OCI-LY3 (cell line): Measurements from ENCODE around the gene CNIH3.

Experiments
- H2AFZ ChIP-seq: fragments of 200-600, 300-600 bp; shearing (Covaris generic); 2 replicates; pipeline ENCODE4 v1.6.0; 2014; ENCODE audit warnings: antibody characterized with exemption, low read depth, low read length
- H3K27ac ChIP-seq: fragments of 200-600, 300-600 bp; sonication (generic); 2 replicates; pipeline ENCODE4 v1.5.1; 2014; ENCODE audit warnings: mild to moderate bottlenecking, low read length, moderate library complexity, mixed read lengths
- H3K27me3 ChIP-seq: fragments of 200-600, 300-600 bp; sonication (generic); 2 replicates; pipeline ENCODE4 v1.6.1; 2014; ENCODE audit warnings: low read depth, low read length, mixed read lengths
- H3K36me3 ChIP-seq: fragments of 200-600, 300-600 bp; sonication (generic); replicated peaks from 2 replicates; pipeline ENCODE3; 2014; ENCODE audit warnings: low read depth, low read length, mixed read lengths
- H3K4me1 ChIP-seq: fragments of 300-600, 200-600 bp; sonication (generic); 2 replicates; pipeline ENCODE4 v1.6.1; 2014; ENCODE audit warnings: low read length, mixed read lengths
- H3K4me2 ChIP-seq: fragments of 200-600, 300-600 bp; sonication (generic); 2 replicates; pipeline ENCODE4 v1.6.1; 2014; ENCODE audit warnings: low read length, mixed read lengths
- H3K4me3 ChIP-seq: fragments of 300-600, 200-600 bp; sonication (generic); 2 replicates; pipeline ENCODE4 v1.5.1; 2014; ENCODE audit warnings: antibody characterized with exemption, mild to moderate bottlenecking, low read length, moderate library complexity
- H3K79me2 ChIP-seq: fragments of 300-600, 200-600 bp; shearing (Covaris generic); 2 replicates; pipeline ENCODE4 v1.6.1; 2014; ENCODE audit warnings: mild to moderate bottlenecking, low read length, mixed read lengths
- H3K9ac ChIP-seq: fragments of 300-600, 200-600 bp; shearing (Covaris generic); 2 replicates; pipeline ENCODE4 v1.6.0; 2014; ENCODE audit warnings: mild to moderate bottlenecking, low read length, moderate library complexity
- H3K9me3 ChIP-seq: fragments of 200-600, 300-600 bp; shearing (Covaris generic); 2 replicates; pipeline ENCODE4 v1.6.1; 2014; ENCODE audit warnings: low read length, mixed read lengths; ENCODE audit not compliant: insufficient read depth
- H4K20me1 ChIP-seq: fragments of 200-600, 300-600 bp; sonication (generic); 2 replicates; pipeline ENCODE4 v1.6.1; 2016; ENCODE audit warnings: low read length, mixed read lengths; ENCODE audit not compliant: insufficient read depth
- CTCF ChIP-seq: fragments of 200-600, 300-600 bp; sonication (generic); IDR thresholded peaks from 2 replicates; pipeline ENCODE4 v1.5.1; 2014; ENCODE audit warnings: antibody characterized with exemption, low read length, low read depth
- EZH2phosphoT487 ChIP-seq: fragments of 200-600 bp; shearing (Covaris generic); IDR thresholded peaks from 2 replicates; pipeline ENCODE4 v1.6.1; 2018; ENCODE audit warnings: antibody characterized with exemption, mixed run types, low read depth

CNIH3 gene

DNA sequence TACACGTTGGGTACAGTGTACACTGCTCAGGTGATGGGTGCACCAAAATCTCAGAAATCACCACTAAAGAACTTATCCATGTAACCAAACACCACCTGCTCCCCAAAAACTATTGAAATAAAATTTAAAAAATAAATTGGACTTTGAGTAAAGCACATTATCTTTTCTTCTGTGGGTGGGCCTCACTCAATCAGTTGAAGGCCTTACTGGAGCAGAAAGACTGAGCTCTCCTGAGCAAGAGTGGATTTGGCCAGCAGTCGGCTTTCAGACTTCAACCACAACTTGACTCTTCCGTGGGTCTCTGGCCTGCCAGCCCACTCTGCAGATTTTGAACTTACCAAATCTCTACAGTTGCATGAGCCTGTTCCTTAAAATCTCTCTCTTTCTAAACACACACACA is 78.9 kb downstream of the CNIH3 start:
- no peak overlapping the region for H3K9ac ChIP-seq
- no peak overlapping the region for H3K4me2 ChIP-seq
- no peaks in the 10 kb centered on the region for H3K9me3 ChIP-seq
- H3K27me3 ChIP-seq: peaks cover 5% of the 10 kb centered on the region; the same call in 1 of the 2 replicates
- H4K20me1 ChIP-seq: no peaks in the 10 kb centered on the region
- no peaks in the 10 kb centered on the region for H3K79me2 ChIP-seq
- H2AFZ ChIP-seq: no peak overlapping the region
- no peak overlapping the region for H3K4me3 ChIP-seq
- H3K27ac ChIP-seq: no peak overlapping the region
- H3K4me1 ChIP-seq: no peaks in the 10 kb centered on the region
- TF ChIP-seq CTCF (no peak), EZH2phosphoT487 (no peak)
- H3K36me3 ChIP-seq: no peaks in the 10 kb centered on the region

DNA sequence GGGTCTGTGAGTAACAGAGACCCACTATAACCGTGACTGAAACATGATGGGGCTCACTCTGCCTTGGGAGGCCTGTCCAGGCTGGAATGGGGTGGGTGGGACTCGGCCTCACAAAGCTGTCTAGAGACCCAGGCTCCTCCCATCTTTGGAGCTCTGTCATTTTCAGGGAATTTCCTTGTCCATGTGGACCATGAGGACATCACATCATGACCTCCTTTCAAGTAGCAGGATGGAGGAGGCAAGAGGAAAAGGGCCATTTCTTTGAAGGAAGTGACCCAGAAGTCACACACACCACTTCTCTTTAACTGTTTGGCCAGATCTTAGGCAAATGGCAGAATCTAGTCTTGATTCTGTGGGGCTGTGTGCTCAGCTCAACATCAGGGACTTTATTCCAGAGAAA is 79.9 kb downstream of the CNIH3 start:
- Histone ChIP-seq H4K20me1 (no peaks in the 10 kb centered on the region), H3K4me3 (no peak overlapping the region), H3K4me2 (no peak overlapping the region), H3K27me3 (peaks cover 5% of the 10 kb centered on the region; the same call in 1 of the 2 replicates), H3K9me3 (no peaks in the 10 kb centered on the region), H3K27ac (no peak overlapping the region), H3K4me1 (no peaks in the 10 kb centered on the region), H2AFZ (no peak overlapping the region), H3K9ac (no peak overlapping the region), H3K79me2 (no peaks in the 10 kb centered on the region), H3K36me3 (no peaks in the 10 kb centered on the region)
- no peak for TF ChIP-seq CTCF
- TF ChIP-seq EZH2phosphoT487: no peak

GRCh38 chr1:224696891-224697765 is 81.0 kb downstream of the CNIH3 start:
- TF ChIP-seq CTCF: no peak
- TF ChIP-seq EZH2phosphoT487: no peak
- Histone ChIP-seq H3K4me2 (no peak overlapping the region), H3K27ac (no peak overlapping the region), H2AFZ (no peak overlapping the region), H3K36me3 (no peaks in the 10 kb centered on the region), H3K9ac (no peak overlapping the region), H3K9me3 (no peaks in the 10 kb centered on the region), H3K4me3 (no peak overlapping the region), H3K27me3 (peaks cover 5% of the 10 kb centered on the region; the same call in 1 of the 2 replicates), H3K4me1 (0 out of 2 replicates have a peak, but pooled peaks cover 4% of the 10 kb centered on the region), H3K79me2 (no peaks in the 10 kb centered on the region), H4K20me1 (no peaks in the 10 kb centered on the region)

DNA sequence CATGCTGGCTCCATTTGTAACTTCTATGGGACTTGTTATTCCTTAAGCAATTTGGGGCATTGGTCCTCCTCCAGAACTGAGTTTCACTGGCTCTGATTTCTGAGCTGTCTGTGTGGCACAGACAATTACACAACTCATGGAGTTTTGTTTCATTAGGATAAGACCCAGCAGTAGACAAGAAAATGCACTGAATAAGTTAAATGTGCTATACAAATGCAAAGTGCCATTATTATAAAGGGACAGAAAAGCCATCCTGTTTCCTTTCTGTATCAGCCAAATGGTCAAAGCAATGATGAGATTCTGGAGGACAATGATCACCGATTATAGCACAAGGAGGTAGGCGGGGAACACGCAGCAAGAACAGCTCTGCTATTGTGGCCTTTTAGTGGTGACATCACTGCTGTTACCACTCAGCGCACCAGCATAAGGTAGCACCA is 81.9 kb downstream of the CNIH3 start:
- Histone ChIP-seq H4K20me1 (no peaks in the 10 kb centered on the region), H3K36me3 (no peaks in the 10 kb centered on the region), H2AFZ (no peak overlapping the region), H3K4me3 (no peak overlapping the region), H3K9ac (no peak overlapping the region), H3K27ac (no peak overlapping the region), H3K4me1 (0 out of 2 replicates have a peak, but pooled peaks cover 4% of the 10 kb centered on the region), H3K79me2 (no peaks in the 10 kb centered on the region), H3K9me3 (no peaks in the 10 kb centered on the region), H3K27me3 (peaks cover 5% of the 10 kb centered on the region; the same call in 1 of the 2 replicates), H3K4me2 (no peak overlapping the region)
- TF ChIP-seq EZH2phosphoT487 (no peak), CTCF (no peak)
